ENCODE results near the gene GIPC3.

The GIPC3 gene

GRCh38 chr19:3642296-3642695 lies 57.0 kb downstream of the GIPC3 start:
- no peak for TF ChIP-seq CTCF (conservative IDR thresholded peaks at IDR 0.05)
- H3K27ac ChIP-seq: no peak overlapping the region
